Eye (tissue), 1 donor: Measurements from ENCODE around the gene PKD1.
"Not testable (repeated sequence)": the region's sequence is repeated elsewhere in the genome, so short reads cannot be mapped to it uniquely, and the experiment has no call there.

Experiments
- DNase-seq: peaks from one replicate; pipeline ENCODE4 v3.0.0-alpha.2; 2015

PKD1 gene

DNA sequence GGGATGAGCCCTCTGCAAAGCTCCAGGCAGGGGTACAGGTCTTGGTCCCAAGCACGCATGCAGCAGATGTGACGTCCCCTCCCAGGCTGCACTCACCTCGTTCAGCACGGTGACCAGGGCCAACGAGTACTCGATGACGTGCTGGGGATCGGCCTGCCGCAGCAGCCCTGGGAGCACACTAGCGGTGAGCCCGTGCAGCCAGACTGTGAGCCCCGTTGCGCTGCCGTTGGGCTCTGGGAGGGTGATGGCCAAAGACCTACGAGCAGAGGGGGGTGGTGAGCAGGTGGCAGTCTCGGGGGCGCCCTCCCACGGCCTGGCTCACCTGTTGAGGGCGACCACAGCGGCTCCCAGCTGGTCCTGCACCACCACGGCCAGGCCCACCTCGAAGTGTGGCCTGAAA is 29.9 kb downstream of the PKD1 start:
- DNase-seq, result not testable (repeated sequence)

DNA sequence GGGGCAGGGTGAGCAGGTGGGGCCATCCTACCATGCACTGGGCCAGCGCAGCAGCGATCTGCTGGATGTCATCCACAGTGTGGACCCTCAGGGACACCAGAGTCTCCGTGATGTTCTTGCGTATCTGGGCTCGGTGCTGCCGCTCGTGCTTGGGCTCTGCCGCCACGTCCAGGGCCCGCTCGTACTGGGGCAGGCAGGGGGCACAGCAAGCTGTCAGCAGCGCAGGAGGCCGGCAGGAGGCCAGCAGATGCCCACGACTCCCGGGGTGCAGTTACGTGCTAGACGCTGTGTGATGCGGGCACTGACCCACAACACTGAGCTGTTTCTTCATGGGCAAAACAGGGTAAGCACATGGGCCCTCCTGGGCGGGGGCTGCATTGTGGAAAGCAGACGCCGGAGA is 30.4 kb downstream of the PKD1 start:
- DNase-seq, result not testable (repeated sequence)

DNA sequence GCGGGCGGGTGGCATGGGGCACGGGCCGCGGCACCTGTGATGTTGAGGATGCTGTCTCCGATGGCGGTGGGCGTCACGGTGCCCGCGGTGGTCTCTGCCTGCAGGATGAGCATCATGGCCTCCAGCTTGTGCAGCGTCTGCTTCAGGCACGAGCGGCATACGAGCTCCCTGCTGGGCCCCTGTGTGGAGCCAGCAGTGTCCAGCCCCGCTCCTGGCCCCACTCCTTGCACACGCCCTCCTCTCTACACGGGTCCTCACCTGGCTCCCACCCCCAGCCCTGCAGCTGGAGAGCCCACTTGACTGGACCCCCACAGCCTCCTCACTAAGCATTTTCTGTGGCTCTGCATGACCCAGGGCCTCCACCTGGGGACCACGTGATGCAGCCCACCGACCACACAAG is 31.2 kb downstream of the PKD1 start:
- DNase-seq, result not testable (repeated sequence)

DNA sequence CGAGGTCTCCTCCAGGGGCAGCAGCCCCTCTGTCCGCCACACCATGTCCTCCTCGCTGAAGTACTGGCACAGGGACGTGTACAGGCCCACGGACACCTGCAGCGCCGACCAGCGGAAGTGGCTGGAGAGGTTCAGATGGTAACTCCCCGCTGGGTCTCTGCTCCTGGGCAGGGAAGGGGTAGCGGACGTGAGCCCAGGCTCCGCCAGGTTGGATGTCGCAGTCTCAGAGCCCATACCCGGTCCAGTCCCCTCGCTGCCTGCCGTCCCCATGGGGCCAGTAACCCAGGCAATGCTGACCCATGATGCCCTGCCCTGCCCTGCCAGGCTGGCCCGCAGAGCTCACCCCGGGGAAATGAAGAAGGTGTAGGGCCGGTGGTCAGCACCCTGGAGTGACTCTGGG is 33.2 kb downstream of the PKD1 start:
- no peak for DNase-seq

DNA sequence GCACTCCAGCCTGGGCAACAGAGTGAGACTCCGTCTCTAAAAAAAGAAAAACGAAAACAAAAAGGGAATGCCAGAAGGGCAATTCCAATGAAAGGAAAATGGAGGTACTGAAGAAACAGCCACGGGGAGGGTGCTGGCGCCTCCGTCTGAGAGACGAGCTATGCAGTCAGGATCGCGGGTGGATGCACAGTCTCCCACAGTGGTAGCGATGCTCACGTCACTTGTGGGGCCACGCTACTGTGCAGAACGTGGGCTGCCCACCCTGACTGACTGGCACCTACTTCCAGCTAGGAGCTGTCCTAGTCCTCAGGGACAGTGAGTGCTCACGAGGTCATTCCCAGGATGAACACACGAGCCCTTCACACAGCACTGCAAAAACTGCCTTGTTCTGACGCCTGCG is 34.1 kb downstream of the PKD1 start:
- DNase-seq, result not testable (repeated sequence)

DNA sequence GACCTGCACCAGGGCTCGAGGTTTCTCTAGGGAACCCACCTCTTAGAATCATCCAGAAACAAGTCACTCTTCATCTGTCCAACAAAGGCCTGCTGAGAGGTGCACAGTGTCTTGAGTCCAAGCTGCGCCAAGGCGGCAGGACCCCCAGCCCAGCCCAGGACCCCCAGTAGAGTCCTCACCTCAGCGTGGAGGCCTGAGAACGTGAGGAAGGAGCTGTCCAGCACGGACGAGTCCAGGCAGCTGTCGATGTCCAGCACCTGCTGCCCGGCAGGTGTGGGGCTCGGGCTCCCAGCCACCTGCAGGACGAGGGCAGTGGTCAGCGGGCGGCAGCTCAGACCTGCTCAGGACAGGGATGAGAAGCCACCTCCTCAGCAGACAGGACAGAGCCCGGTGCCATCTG is 38.0 kb downstream of the PKD1 start:
- not testable (repeated sequence) for DNase-seq

DNA sequence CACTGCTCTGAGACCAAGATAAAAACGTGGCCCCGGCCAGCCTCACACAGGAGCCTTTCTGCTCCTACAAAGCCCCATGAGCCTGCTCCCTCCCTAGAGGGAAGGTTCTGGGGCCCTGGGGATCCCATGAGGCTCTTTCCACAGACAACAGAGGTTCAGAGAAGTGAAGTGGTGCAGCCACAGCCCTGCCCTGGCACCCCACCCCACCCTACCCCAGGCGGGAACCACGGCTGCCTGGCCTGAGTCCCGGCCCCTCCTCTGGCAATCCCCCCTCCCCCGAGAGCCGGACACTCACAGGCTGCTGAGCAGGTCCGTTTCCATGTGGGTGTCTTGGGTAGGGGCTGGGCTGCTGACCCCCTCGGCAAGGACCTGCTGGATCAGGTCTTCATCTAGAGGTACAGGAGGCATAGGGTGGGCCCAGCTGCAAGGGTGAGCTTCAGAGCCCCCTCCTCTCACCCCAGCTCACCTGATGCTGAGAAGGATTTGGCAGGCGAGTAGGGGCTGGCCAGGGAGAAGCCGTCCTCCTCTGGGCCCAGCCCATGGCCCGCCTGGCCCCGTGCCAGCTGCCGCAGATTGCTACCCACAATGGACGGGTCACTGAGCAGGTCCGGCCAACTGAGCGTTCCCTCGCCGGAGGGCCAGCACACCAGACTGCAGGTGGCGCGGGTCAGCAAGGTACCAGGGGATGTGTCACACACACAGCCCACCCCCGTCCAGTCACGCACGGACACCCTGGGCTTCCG is 38.7 kb downstream of the PKD1 start:
- no peak for DNase-seq

DNA sequence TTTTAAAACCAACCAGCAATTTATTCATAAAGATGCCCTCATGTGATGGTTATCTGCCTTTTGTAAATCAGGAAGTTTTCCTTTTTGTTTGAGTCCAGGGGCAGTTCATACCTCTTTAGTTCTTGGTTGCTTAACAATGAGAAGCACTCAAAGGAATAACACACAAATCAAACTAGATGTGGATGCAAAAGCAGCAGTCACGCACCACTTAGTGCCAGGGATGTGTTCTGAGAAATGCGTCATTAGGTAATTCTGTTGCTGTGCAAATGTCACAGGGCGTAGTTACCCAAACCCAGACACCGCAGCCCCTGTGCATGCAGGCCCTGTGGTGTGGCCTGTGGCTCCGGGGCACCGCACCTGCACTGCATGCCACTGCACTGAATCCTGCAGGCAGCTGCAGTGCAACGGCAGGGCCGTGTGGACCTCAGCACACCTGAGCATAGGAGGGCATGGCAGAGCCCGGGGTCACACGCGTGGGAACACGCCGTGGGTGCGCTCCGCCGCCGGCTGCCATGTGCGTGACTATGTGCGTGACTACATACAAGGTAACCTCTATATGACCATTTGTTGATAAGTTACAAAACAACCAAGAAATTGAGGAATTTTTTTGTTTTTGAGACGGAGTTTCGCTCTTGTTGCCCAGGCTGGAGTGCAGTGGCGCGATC is 39.6 kb downstream of the PKD1 start:
- no peak for DNase-seq

DNA sequence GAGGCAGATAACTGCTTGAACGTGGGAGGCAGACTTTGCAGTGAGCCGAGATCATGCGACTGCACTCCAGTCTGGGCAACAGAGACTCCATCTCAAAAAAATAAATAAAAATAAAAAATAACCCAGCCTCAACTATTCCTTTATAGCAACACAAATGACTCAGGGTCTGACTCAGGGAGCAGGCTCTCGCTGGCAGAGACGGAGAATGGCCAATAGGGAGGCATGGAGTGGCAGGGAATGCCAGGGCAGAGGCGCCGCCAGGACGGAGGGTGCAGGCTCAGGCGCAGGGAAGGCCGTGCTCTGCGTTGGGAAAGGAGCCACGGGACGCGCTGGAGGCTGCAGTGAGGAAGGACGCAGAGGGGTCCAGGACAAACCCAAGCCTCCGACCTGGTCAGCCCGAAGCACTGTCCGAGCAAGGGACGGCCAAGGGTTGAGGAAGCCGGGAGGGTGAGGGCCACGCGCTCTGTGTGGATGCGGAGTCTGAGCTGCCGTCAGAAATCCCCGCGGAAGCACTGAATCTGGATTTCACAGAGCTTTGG is 40.3 kb downstream of the PKD1 start:
- no peak for DNase-seq

DNA sequence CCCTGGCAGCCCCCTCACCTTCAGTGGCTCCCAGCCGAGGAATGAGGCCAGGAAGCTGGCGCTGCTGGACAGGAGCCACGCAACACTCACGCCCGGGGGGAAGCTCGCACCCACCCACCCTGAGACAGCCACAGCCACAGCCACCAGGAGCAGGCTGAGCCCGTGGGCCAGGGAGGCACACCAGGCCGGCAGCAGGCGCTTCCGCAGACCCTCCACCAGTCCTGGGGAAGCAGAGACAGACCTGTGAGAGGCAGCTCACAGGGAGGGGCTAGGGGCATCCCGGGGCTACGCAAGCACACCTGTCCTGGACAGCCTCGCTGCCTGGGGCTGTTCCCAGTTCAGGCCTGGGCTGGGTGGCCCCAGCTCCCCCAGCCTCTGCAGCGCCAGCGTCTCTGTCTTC is 41.9 kb downstream of the PKD1 start:
- DNase-seq, result no peak

DNA sequence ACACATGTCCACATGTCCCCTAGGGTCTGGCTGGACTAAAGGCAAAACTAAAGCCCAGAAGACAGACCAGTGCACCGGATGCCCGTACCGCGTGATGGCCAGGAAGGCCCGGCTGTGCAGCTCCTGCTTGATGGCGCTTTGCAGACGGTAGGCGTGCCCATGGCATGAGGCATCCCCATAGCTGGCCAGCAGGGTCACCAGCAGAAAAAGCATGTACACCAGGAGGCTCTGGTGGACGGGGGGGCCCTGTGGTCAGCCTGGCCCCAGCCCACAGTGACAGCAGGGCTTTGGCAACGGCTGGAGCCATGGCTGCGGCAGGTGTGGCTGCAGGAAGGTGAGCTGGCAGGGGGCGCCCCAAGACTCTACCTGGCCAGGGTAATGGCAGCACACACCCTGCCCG is 42.8 kb downstream of the PKD1 start:
- no peak for DNase-seq

DNA sequence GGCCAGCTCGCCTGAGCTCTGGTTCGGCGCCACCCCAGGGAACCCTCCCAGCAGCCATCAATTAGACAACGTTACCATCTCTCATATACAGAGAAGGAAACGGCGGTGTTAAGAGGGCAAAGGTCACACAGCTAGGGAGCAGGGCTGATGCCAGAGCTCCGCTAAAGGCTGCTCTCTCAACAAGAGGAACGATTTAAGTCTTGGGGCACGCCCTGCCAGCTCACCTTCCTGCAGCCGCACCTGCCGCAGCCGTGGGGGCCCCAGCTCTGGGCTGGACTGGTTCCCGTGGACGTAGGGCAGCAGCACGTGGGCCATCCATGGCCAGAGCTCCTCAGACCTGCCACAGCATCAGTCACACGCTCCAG is 43.5 kb downstream of the PKD1 start:
- no peak for DNase-seq

DNA sequence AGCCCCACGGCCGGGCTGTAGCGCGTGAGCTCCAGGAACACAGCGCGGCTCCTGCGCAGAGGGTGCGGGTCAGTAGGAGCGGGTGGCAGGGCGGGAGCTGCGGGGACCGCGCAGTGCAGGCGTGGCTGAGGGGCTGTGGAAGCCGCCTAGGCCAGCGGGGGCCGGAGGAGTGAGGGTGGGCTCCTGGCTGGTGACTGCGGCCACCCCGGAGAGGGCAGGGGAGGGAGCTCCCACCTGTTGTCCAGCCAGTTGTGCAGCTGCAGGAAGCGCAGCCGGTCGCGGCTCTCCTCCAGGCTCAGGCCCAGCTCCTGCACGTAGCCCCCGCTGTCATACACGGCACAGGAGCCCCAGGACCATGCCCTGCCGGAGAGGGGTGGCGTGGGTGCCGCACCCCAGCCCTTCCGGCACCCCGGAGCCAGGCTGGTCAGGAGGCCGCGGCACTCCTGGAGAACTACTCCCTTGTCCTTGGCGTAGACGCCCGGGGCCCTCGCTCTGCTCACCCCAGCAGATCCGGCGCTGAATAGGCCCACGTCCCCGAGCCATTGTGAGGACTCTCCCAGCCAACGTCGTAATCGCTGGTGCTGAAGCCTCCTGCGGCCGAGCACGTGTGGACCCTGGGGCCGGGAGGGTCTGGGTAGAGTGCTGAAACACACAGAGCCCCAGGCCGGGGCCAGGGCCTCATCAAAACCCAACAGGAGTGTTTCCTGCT is 44.0 kb downstream of the PKD1 start:
- DNase-seq, result no peak

DNA sequence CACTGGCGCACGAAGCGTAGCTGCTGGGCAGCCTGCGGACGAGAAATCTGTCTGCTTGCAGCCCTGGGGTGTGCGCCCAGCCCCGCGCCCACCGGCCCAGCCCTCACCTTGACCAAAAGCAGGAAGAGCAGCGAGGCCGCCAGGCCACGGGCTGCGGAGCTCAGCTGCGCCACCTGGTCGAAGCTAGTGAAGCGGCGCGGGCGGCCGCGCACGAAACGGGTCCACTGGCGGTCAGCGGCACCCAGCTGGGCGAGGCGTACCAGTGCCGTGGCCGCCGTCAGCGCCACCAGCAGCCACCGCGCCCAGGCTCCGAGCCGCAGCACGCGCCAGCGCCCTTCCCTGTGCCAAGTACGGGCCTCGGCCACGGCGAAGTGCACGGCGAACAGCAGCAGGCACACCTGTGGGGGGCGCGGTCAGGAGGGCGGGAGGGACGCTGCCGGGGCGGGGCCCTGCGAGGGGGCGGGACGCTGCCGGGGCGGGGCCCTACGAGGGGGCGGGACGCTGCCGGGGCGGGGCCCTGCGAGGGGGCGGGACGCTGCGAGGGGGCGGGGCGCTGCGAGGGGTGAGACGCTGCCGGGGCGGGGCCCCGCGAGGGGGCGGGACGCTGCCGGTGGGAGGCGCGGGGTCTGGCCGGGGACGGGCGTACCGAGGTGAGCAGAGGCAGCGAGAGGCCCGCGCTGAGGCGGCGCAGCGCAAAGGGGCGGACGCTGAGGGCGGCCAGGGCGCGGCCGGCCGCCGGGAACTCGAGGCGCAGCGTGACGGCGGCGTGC is 44.7 kb downstream of the PKD1 start:
- peak; percentile 88 for DNase-seq

DNA sequence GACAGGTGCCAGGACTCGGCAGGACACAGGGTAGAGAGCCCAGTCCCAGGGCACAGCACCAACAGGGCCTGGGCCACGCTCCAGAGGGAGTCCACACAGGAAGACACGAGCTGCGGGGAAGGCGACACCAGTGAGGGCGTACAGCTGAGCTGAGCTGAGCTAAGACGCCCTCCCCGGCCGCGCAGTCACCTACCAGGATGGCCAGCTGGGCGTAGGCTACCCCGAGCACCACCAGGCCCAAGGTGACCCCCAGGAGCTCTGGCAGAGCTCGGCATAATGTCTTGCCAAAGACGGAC is 45.3 kb downstream of the PKD1 start:
- DNase-seq, result no peak

DNA sequence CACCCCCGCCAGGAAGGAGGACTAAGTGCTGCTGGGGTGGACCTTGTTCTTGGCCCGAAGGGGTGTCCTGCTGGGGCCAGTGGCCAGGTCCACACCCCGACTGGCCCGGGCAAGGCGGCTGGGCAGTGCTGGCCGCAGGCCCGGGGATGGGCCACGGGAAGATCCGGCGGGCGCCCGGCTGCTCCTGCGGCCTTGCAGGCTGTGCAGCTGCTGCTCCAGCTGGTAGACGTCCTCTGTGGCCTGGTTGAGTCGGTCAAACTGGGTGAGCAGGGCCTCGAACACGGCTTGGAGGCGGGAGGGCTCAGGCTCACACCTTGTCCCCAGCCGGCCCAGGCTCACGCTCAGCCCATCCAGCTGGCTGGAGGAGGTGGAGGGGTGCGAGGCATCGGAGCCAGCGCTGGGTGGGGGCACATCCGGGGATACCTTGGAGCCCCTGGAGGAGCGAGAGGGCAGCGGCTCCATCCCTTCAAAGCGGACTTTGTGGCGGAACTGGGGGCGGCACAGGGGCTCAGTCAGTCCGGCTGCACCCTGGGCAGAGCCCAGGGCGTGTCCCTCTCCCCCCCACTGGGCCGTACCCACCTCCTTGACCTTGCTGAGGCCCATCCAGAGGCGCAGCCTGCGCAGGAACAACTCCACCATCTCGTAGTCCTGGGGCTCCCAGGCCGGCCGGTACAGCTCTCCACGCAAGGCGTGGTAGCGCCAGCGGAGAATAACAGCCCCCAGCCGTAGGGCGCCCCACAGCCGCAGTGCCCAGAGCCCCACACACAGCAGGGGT is 45.8 kb downstream of the PKD1 start:
- no peak for DNase-seq

DNA sequence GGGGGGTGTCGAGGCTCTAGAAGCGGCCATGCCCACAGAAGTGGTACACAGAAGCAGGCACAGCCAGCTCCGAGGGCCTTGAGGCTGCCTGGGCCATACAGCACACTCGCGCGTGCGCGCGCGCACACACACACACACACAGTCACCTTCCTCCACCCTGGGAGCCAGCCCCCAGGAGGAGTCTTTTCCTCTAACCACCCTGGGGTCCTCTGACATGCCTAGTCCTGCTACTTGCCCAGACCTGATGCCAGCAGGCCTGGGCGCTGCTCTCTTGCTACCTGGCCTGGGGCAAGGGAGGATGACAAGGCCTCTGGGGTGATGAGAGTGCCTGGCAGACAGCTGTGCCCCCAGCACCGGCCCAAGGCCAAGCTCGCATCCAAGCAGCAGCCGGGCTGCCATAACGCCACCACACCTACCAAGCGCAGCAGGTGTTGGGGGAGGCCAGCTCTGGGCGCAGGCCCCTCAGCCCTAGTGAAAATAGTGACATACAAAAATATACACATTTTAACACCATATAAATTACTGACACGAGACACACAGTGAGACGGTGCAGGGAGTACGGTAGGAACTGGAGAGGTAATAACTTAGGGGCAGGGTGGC is 46.8 kb downstream of the PKD1 start:
- DNase-seq, result no peak

DNA sequence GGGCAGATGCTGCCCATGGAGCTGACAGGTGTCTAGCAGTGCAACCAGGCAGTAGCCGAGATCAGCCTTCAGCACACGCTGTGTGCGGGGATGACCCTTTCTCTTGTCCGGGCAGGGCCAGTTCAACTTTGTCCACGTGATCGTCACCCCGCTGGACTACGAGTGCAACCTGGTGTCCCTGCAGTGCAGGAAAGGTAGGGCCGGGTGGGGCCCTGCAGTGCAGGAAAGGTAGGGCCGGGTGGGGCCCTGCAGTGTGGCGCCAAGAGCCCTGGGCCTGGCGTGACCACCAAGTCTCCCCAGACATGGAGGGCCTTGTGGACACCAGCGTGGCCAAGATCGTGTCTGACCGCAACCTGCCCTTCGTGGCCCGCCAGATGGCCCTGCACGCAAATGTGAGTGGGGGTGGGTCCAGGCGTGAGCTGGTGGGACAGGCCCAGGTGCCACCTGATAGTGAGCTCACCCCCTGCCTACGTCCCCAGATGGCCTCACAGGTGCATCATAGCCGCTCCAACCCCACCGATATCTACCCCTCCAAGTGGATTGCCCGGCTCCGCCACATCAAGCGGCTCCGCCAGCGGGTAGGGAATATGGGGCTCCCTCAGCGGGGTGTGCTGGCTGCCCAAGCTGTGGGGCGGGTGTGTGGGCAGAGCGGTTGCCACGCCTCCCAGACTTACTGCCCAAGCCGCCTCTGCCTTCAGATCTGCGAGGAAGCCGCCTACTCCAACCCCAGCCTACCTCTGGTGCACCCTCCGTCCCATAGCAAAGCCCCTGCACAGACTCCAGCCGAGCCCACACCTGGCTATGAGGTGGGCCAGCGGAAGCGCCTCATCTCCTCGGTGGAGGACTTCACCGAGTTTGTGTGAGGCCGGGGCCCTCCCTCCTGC is 47.7 kb downstream of the PKD1 start:
- DNase-seq, result no peak

DNA sequence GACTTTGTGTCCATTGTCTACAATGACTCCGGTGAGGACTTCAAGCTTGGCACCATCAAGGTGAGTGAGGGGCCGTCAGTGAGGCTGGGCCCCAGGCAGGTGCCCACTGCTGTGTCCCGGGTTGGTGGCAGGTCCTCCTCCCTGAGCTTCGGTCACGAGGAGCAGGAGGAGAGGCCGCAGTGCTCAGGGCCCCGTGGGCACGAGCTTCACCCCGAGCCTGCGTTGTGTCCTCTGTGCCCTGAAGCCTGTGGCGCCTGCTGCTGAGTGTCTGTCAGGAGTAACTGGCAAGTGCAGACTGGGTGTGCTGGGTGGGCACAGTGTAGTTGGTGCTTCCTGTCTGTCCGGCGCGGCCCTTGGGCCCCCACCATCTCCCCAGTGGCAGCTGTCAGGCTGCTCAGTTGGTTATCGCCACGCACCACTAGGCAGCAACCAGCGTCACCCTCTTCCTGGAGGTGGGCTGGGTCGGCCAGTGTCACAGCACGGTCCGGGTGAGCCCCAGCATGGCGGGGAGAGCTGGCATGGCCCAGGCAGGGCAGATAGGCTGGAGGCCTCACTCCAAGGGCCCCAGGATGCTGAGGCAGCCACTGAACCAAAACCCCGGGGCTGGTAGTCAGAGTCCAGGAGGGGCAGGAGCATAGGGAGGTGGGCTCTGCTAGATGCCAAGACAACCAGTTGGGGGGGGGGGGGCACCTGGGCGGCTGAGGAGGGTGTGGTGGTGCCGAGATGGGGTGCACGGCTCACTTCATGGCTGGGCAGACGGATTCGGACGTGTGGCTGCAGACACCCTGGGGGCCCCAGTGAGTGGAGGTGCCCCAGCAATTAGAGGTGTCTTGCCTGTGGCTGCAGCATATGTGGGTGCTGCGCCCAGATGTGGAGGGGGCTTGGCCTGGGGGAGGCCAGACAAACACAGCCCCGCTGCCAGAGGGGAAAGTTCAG is 48.6 kb downstream of the PKD1 start:
- no peak for DNase-seq
